Midbrain (tissue), 1 donor: ENCODE results near the gene APC.
"Not testable (repeated sequence)": the region's sequence is repeated elsewhere in the genome, so short reads cannot be mapped to it uniquely, and the experiment has no call there.

Experiments used
- DNase-seq: peaks from one replicate; lab custom pipeline; 2025; lab: John Stamatoyannopoulos, UW

The APC gene

GRCh38 chr5:112716895-112717294 lies 20.8 kb upstream of the APC start:
- not testable (repeated sequence) for DNase-seq

GRCh38 chr5:112717506-112718082 lies 20.1 kb upstream of the APC start:
- no peak for DNase-seq

GRCh38 chr5:112718344-112718743 lies 19.3 kb upstream of the APC start:
- no peak for DNase-seq

GRCh38 chr5:112720576-112720975 lies 17.1 kb upstream of the APC start:
- no peak for DNase-seq

DNA sequence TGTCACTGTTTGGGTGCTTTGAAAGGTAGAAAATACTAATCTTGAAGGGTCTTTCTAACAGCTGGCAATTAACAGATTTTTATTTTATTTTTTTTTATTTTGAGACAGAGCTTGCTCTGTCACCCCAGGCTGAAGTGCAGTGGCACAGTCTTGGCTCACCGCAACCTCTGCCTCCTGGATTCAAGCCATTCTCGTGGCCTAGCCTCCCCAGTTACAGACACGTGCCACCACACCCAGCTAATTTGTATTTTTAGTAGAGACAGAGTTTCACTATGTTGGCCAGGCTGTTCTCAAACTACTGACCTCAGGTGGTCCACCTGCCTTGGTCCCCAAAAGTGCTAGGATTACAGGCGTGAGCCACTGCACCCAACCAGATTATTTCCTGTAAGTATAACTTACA lies 12.8 kb upstream of the APC start:
- DNase-seq, result no peak

- no peak for DNase-seq
Observed at GRCh38 chr5:112729630-112730029, 8.1 kb upstream of the APC start.

DNA sequence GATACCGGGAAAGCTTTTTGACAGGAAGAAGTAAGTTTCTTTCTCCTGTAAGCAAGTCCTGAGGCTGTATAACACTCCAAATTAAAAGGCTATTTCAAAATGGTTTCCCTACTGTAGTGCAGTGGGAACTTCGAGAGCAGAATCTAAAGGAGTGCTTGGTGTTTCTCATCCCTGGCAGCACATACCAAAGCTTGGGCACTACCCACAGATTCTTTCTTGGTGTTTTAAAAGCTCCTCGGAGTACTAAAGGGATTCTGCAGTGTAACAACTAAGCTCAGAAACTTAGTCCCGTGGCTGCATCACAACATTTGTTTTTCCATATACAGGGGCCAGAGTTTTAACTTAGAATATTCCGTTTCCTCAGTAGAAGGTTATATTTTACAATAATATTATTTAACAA lies 5.6 kb upstream of the APC start:
- peak; percentile 51 for DNase-seq

- no peak for DNase-seq
Observed at GRCh38 chr5:112733586-112733985, 4.1 kb upstream of the APC start.

GRCh38 chr5:112734597-112734996 lies 3.1 kb upstream of the APC start:
- DNase-seq, result no peak

- no peak for DNase-seq
Observed at GRCh38 chr5:112735702-112736101, 2.0 kb upstream of the APC start.

DNA sequence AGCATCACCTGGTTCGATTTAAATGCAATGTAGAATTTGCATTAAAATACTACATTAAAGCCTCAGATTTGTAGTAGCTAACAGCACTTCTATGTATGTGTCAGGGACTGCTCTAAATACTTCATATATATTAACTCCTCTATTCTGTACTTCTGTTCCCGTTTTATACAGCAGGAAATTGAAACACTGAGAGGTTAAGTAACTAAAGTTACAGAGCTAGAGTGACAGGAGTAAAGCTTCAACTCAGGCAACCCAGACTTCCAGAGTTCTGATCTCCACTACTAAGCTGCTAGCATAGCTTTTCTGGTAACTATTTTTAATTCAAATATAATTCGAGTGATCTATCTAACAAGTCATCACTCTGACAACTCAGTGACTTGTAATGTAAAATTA lies 619 bp upstream of the APC start:
- DNase-seq, result no peak

- peak; percentile 89 for DNase-seq
Observed at GRCh38 chr5:112738191-112738560, 491 bp downstream of the APC start.

DNA sequence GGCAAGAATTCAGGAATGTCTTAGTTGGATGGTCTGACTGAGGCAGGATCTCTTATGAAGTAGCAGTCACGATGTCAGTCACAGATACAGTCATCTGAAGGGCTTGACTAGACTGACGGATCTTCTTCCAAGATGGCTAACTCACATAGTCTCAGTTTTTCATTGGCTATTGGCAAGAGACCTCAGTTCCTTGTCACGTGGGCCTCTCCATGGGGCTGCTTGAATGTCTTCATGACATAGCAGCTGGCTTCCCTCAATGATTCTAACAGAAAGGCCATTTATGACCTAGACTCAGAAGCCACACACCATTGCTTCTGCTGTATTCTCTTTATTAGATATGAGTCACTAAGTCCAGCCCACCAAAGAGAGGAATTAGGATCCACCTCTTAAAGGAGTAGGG lies 4.7 kb downstream of the APC start:
- DNase-seq, result peak; percentile 85

- no peak for DNase-seq
Observed at GRCh38 chr5:112743631-112744030, 5.9 kb downstream of the APC start.

DNA sequence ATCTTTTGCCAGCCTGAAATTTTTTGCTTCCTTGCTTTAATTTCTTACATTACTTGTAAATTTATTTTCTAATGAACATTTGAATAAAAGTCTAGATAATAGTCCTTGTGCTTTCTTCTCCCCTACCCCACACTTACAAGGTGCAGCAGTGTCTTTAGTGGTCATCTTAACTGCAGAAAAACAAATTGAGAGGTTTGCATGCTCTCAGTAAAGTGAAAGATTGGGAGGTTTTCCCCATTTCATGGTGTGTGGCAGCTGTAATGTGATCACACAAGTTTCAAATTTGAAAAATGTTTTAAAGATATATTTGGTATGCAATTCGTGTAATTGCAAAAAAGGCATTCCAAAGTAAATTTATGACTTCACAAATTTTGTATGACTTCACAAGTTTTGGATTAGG lies 14.7 kb downstream of the APC start:
- no peak for DNase-seq

GRCh38 chr5:112755703-112756102 lies 18.0 kb downstream of the APC start:
- no peak for DNase-seq

DNA sequence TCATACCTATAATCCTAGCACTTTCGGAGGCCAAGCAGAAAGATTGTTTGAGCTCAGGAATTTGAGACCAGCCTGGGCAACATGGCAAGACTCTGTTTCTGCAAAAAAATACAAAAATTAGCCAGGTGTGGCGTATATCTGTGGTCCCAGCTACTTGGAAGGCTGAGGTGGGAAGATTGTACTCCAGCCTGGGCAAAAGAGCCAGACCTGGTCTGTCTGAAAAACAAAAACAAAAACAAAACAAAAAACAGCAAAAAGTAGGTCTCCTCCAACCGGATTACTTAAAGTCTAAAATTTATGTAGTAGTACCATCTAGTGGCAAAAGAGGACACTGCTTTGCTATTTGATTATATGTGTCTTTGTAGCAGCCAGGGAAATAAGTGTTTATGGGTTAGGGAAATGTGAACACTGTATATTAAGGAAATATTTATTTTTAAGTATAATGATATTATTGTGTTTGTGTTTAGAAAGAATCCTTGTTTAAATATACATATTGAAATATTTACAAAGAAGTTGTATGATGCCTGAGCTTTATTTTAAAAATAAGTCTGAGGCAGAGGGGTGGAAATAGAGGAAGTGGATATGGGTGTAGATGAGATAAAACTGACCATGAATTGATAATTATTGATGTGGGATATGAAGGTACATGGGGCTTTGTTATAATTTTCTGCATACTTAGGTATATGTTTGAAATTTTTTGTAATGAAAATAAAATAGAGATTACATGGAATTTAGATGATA lies 20.0 kb downstream of the APC start:
- DNase-seq, result peak; percentile 77

- no peak for DNase-seq
Observed at GRCh38 chr5:112758676-112759075, 21.0 kb downstream of the APC start.

- no peak for DNase-seq
Observed at GRCh38 chr5:112762113-112762810, 24.6 kb downstream of the APC start.

DNA sequence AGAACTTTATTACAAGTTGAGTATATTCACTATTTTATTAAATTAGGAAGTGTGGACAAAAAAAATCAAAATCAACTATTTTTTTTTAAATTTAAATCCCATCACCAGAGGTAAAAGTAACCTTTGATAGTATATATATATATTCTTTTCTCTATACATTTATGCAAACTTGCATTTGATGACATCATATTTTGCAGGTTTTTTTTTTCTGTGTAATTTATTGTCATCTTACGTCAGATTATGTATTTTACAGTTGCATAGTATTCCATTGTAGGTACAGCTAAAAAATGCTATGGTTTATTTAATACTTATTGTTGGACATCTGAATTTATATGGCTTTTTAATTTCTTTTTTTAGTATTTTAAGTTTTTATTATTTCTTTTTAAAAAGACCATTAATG lies 25.5 kb downstream of the APC start:
- no peak for DNase-seq

DNA sequence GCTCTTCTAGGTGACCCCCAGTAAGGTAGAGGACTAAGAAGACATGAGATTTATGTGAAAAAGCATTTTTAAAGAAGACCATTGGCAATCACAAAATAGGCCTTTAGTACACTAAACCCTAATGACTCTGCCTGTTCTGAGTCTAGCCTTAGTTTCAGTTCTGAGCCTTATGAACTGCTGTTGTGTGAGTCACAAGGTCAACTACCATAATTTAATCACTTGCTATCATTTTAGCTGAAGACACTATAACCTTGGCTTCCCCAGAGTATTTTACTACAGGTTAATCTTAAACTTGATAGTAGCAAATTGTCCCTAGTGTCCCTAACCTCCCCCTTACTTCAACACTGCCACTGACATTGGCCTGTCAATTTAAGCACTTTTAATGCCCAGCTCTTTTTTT lies 34.4 kb downstream of the APC start:
- no peak for DNase-seq

- DNase-seq, result no peak
Observed at GRCh38 chr5:112776301-112776856, 38.7 kb downstream of the APC start.

GRCh38 chr5:112779531-112779930 lies 41.8 kb downstream of the APC start:
- no peak for DNase-seq
